NCI-H748 (cell line): ENCODE measurements around the gene UCHL1.
"Not testable (repeated sequence)": the region's sequence is repeated elsewhere in the genome, so short reads cannot be mapped to it uniquely, and the experiment has no call there.

Experiments used
- DNase-seq: peaks from one replicate; lab custom pipeline; 2025; ENCODE audit not compliant: unreplicated experiment; lab: John Stamatoyannopoulos, UW

The UCHL1 gene

DNA sequence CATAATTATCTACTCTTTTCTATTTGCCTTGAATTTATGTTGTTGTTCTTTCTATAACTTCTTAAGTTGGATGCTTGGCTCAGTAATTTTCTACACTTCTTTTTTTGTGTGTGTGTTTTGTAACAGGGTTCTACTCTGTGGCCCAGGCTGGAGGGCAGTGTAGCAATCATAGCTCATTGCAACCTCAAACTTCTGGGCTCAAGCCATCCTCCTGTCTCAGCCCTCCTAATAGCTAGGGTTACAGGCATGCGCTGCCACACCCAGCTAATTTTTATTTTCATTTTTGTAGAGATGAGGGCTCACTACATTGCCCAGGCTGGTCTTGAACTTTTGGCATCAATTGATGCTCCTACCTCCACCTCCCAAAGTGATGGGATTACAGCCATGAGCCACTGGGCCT, 20.7 kb upstream of the UCHL1 start:
- DNase-seq = no peak

DNA sequence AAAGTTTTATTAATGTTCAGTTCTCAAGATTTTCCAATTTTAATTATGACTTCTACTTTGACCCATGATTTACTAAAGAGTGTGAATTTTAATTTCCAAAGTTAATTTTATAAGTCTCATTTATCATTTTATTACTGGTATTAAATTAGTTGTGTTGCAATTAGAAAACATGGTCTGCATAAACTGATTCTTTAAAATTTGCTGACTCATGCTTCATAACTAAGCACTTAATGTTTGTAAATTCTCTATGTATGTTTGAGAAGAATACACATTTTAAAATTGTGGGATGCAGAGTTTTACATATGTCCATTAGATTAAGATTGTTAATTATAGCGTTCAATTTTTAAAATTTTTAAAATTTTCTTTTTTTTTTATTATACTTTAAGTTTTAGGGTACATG, 20.2 kb upstream of the UCHL1 start:
- DNase-seq = no peak

- DNase-seq = no peak
Measured at GRCh38 chr4:41241919-41242318, 14.8 kb upstream of the UCHL1 start.

DNA sequence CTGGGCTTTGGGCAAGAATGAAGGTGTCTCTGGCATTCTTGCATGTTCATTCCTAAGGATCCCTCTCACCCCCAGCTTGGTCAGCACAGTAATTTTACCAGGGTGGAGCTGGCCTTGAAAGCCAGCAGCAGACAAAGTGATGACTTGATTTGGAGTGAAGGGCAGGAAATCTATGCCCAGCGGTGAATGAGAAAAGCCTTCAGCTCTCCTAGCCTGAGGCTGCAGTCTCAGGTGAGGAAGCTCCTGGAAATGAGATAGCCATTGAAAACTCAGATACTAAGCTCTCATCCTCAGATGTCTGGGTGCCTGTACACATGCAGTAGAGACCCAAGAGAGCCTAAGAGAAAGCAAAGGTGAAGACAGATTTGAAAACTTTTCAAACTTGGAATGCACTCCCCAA, 10.7 kb upstream of the UCHL1 start:
- DNase-seq = no peak

GRCh38 chr4:41256131-41256739, 493 bp upstream of the UCHL1 start:
- DNase-seq = peak; percentile 56

DNA sequence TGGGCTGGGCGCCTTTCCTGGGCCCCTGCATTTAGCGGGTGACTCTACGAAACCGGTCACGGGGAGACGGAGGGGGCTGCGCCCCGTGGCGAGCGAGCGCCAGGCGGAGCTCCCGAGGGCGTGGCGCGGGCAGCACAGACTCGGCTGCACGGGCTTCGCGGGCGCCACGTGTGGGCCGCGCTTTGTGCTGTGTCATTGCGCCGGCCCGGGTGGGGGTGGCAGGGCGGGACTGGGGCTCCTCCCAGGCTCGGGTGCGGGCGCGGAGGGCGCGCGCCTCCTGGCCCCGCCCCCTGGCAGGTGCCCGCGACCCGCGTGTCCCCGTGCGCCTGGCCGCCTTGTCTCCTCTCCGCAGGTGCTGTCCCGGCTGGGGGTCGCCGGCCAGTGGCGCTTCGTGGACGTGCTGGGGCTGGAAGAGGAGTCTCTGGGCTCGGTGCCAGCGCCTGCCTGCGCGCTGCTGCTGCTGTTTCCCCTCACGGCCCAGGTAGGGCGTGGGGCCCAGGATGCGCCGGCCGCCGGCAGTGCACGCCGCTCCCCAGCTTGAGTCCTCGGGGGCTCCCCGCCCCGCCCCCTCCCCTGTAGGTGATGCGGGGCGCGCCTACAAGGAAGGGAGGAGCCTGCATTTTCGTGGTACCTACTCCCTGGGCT, 651 bp downstream of the UCHL1 start:
- DNase-seq = peak; percentile 95

DNA sequence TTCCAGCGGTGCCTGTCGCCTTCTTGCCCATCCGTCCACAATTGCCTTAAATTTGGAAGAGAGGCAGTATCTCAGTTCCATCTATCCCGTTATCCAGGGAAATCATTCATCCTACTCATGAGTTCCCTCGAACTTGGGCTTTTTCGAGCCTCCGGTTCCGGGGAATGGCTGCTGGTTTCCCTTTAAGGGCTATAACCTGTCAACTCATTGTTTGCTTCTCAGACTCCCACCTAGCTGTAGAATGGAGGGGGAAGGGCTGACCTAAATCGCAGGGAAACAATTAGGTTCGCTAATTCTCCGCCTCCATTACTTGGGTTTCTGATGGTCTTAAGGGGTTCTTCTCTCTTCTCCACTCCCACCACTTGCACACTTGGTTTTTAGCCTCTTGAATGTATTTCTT, 1.2 kb downstream of the UCHL1 start:
- DNase-seq = peak; percentile 50

- peak; percentile 44 for DNase-seq
Measured at GRCh38 chr4:41258783-41259182, 2.1 kb downstream of the UCHL1 start.

GRCh38 chr4:41260116-41260733, 3.5 kb downstream of the UCHL1 start:
- DNase-seq = no peak

DNA sequence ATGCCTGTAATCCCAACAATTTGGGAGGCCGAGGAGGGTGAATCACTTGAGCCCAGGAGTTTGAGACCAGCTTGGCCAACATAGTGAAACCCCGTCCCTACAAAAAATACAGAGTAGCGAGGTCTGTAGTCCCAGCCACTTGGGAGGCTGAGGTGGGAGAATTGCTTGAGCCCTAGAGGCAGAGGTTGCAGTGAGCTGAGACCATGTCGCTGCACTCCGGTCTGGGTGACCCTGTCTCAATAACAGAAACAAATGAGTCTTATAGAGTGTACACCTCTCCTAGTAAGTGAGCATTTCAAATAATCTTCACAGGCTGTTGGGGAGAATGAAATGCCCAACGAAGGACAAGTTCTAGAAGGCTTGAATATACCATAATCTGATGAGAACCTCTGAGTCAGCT, 5.5 kb downstream of the UCHL1 start:
- DNase-seq = no peak

- DNase-seq = no peak
Measured at GRCh38 chr4:41264212-41264611, 7.5 kb downstream of the UCHL1 start.

- peak; percentile 82 for DNase-seq
Measured at GRCh38 chr4:41267997-41268396, 11.3 kb downstream of the UCHL1 start.

DNA sequence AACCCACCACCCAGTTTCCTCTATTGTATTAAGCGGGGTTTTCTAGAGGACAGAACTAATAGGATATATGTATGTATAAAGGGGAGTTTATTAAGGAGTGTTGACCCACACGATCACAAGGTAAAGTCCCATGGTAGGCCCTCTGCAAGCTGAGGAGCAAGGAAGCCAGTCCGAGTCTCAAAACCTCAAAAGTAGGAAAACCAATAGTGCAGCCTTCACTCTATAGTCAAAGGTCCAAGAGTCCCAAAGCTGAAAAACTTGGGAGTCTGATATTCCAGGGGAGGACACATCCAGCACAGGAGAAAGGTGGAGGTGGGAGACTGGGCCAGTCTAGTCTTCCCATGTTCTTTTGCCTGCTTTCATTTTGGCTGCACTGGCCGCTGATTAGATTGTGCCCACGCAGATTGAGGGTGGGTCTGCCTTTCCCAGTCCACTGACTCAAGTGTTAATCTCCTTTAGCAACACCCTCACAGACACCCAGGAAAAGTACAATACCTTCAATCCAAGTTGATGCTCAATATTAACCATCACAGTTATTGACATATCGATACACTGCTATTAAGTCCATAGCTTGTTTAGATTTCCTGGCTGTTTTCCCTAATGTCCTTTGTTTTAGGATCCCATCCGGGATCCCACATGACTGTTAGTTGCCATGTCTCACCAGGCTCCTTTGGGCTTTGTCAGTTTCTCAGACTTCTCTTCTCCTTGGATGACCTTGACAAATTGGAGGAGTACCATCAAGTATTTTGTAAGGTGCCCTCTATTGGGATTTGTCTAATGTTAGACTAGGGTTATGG, 12.2 kb downstream of the UCHL1 start:
- no peak for DNase-seq

GRCh38 chr4:41269682-41270081, 13.0 kb downstream of the UCHL1 start:
- DNase-seq = no peak

- DNase-seq = not testable (repeated sequence)
Measured at GRCh38 chr4:41275931-41276330, 19.2 kb downstream of the UCHL1 start.

DNA sequence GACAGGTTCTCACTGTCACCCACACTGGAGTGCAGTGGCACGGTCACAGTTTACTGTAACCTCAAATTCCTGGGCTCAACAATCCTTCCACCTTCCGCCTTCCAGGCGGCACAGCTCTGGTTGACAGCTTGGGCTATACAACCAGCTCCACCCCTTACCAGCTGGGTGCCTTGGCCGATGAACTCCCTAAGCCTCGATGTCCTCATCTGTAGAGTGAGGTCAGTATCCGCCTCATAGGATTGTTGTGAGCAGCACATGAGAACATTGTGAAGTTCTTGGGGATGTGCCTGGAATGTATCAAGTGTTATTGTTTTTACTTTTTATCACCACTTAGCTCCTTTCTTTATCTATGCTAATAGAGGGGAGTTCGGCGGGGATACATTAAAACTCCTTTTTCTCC, 23.3 kb downstream of the UCHL1 start:
- DNase-seq = no peak

- peak; percentile 79 for DNase-seq
Measured at GRCh38 chr4:41281038-41281634, 24.4 kb downstream of the UCHL1 start.

DNA sequence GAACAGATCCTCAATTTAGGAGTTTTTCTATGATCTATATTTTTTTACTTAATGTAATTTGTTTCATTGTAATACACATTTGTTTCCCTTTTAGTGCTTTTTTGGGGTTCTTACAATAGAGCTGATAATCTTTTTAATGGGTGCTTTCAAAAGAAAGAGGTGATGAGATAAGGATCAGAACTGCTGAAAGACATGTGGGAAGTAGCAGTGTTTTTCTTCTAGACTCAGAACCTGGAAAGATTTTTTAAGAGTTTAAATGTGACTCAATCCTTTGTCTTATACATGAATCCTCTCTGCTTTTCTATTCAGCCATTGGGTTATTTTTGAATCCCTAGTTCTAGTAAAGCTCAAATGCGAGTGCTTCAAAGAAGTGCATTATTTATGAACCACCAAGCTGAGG, 25.6 kb downstream of the UCHL1 start:
- DNase-seq = no peak

DNA sequence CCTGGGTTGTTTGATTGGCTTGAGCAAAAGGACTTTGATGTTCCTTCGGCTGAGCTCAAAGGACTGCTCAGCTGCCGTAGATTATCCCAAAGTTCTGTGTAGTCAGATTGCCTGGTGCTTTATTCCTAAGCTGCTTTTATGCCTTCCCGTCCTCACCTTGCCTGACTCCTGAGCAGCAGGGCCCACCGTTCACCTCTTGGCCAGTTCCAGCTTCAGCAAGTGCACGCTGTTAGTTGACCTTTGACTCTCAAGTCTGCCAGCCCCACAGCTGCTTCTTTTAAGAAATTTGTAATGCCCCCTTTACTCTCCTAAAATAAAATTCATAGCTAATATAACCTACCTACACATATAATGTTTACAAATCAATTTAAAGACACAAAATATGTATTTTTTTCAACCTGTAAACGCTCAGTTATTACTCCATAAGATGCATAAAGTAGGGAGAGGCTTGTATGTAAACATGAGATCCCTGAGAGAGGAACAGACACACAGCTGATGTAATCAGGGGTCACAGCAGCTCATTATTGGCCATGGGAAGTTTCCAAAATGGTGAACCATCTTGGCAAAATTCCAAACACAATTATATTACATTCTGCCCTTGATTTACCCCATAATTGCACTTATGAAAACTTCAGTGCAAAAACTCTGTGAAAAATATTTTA, 28.6 kb downstream of the UCHL1 start:
- peak; percentile 20 for DNase-seq

DNA sequence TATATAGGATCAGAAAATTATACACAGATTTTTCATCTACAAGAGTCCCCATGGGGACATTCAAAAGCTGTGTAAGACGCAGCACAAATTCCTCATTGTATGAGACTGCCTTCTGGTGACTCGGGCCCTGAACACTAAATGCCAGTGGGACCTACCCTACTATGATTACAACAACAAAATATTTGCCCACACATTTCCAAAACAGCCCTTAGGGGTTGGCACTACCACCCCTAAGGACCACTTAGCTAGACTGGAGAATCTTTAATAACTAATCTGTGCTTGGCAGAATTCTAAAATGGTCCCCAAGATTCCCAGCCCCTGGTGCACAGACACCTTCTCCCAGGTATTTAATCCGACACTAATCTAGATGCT, 29.1 kb downstream of the UCHL1 start:
- no peak for DNase-seq

GRCh38 chr4:41287005-41287404, 30.3 kb downstream of the UCHL1 start:
- no peak for DNase-seq
